Loucy (cell line): ENCODE measurements around the gene DRICH1.

Source experiments
- EZH2phosphoT487 ChIP-seq: fragments of 200-600 bp; IDR thresholded peaks from 2 replicates; pipeline ENCODE4 v1.6.1; 2018; ENCODE audit warnings: antibody characterized with exemption, mild to moderate bottlenecking, moderate library complexity, borderline replicate concordance
- TF ChIP-seq, protein P1 (sequence below): fragments of 200-600 bp; sonication (generic); conservative IDR thresholded peaks from 2 replicates; pipeline ENCODE4 v1.5.1; 2014; ENCODE audit warnings: mild to moderate bottlenecking, antibody characterized with exemption, low read length

DNA sequence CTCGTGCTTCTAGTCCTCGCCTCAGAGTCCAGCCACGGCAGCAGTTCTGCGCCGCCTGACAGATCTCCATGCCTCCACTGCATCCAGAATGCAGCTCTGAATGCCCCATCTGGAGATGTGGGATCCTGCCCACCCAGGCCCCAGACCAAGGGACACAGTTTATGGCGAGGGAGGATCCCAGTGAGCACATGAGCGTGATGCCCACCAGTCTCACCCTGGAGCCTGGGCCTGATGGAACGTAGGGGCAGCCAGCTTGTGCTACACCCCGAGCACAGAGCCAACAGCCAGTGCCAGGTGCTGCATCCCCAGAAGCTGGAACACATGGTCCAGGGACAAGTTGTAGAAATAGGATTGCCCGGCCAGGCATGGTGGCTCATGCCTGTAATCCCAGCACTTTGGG is 62.4 kb downstream of the DRICH1 start:
- TF ChIP-seq, protein P1, sequence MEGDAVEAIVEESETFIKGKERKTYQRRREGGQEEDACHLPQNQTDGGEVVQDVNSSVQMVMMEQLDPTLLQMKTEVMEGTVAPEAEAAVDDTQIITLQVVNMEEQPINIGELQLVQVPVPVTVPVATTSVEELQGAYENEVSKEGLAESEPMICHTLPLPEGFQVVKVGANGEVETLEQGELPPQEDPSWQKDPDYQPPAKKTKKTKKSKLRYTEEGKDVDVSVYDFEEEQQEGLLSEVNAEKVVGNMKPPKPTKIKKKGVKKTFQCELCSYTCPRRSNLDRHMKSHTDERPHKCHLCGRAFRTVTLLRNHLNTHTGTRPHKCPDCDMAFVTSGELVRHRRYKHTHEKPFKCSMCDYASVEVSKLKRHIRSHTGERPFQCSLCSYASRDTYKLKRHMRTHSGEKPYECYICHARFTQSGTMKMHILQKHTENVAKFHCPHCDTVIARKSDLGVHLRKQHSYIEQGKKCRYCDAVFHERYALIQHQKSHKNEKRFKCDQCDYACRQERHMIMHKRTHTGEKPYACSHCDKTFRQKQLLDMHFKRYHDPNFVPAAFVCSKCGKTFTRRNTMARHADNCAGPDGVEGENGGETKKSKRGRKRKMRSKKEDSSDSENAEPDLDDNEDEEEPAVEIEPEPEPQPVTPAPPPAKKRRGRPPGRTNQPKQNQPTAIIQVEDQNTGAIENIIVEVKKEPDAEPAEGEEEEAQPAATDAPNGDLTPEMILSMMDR: no peak
- TF ChIP-seq EZH2phosphoT487: no peak
